ENCODE results near the gene TRIM27.

GRCh38 chr6:28927846-28928245 is 4.1 kb upstream of the TRIM27 start:
- TF ChIP-seq CTCF (conservative IDR thresholded peaks at IDR 0.05 in 1 of 2, IDR thresholded peaks at IDR 0.05 in 1 of 2; ENCODE audit: extremely low read depth in 1 of 2, insufficient read depth in 1 of 2, low read depth in 1 of 2, low read length in 2 of 2) (no peak), EZH2 (IDR thresholded peaks at IDR 0.05; ENCODE audit: borderline replicate concordance, low read length) (no peak)

All from mammary epithelial cell (primary cell).